ENCODE results near the gene CARNS1. TPM values are rescaled to one million over a fixed set of nuclear protein-coding genes. Genes with fewer than 3 reads are reported as not detected.

Gene CARNS1
- total and polyA plus RNA-seq, 3 donors from 2014 or later = 0.74 to 1.6 (median 1.3) TPM

- WGBS, 2 donors = 66 to 79% methylated on average over 14 to 23 of the region's 25 CpGs
- peaks cover 28% of the 10 kb centered on the region for H3K4me1 ChIP-seq
Observed at GRCh38 chr11:67366961-67367760, 48.3 kb upstream of the CARNS1 start.

GRCh38 chr11:67367761-67368227 is 47.7 kb upstream of the CARNS1 start:
- WGBS, 2 donors = 79 to 84% methylated on average over 6 to 7 of the region's 7 CpGs
- Histone ChIP-seq H3K36me3 (ENCODE audit: low read depth, missing control alignments) (no peaks in the 10 kb centered on the region), H3K9me3 (no peaks in the 10 kb centered on the region), H3K4me1 (peaks cover 28% of the 10 kb centered on the region), H3K4me3 (no peak overlapping the region), H3K27ac (no peak overlapping the region), H3K27me3 (no peaks in the 10 kb centered on the region)
- intact Hi-C loops (cut with DNase I; ENCODE audit: low total_unique reads) = no loop called here
- no peak for DNase-seq
- TF ChIP-seq POLR2A (IDR thresholded peaks at IDR 0.05) = no peak
- no peak for TF ChIP-seq CTCF (IDR thresholded peaks at IDR 0.05)

More at GRCh38 chr11:67366961-67367760, 48.3 kb upstream of the CARNS1 start:
- Histone ChIP-seq H3K9me3 (no peaks in the 10 kb centered on the region), H3K36me3 (ENCODE audit: low read depth, missing control alignments) (no peaks in the 10 kb centered on the region), H3K27ac (peak overlapping the region in 1 of 2 donors; percentile 25), H3K4me3 (no peak overlapping the region), H3K27me3 (no peaks in the 10 kb centered on the region)
- no peak for DNase-seq
- TF ChIP-seq CTCF (IDR thresholded peaks at IDR 0.05) (no peak), POLR2A (IDR thresholded peaks at IDR 0.05) (no peak)
- intact Hi-C loops (cut with DNase I; ENCODE audit: low total_unique reads) = no loop called here

GRCh38 chr11:67368621-67369020 is 46.9 kb upstream of the CARNS1 start:
- 91 to 92% methylated on average over 3 of the region's 3 CpGs for WGBS, 2 donors
- no peak for DNase-seq
- H3K36me3 ChIP-seq (ENCODE audit: low read depth, missing control alignments) = no peaks in the 10 kb centered on the region
- peaks cover 30% of the 10 kb centered on the region for H3K4me1 ChIP-seq
- TF ChIP-seq POLR2A (IDR thresholded peaks at IDR 0.05) (no peak), CTCF (IDR thresholded peaks at IDR 0.05) (no peak)
- H3K9me3 ChIP-seq = no peaks in the 10 kb centered on the region
- H3K27me3 ChIP-seq = no peaks in the 10 kb centered on the region
- no peak overlapping the region for H3K4me3 ChIP-seq
- H3K27ac ChIP-seq = no peak overlapping the region
- intact Hi-C loops (cut with DNase I; ENCODE audit: low total_unique reads) = no loop called here

- WGBS, 2 donors = 84 to 88% methylated on average over 8 of the region's 8 CpGs
- Histone ChIP-seq H3K4me3 (no peak overlapping the region), H3K4me1 (peaks cover 36% of the 10 kb centered on the region), H3K36me3 (ENCODE audit: low read depth, missing control alignments) (no peaks in the 10 kb centered on the region), H3K9me3 (no peaks in the 10 kb centered on the region), H3K27me3 (no peaks in the 10 kb centered on the region), H3K27ac (peak overlapping the region in 1 of 2 donors; percentile 18)
- DNase-seq = no peak
- intact Hi-C loops (cut with DNase I; ENCODE audit: low total_unique reads) = no loop called here
- TF ChIP-seq CTCF (IDR thresholded peaks at IDR 0.05) (no peak), POLR2A (IDR thresholded peaks at IDR 0.05) (no peak)
Observed at GRCh38 chr11:67369275-67369674, 46.2 kb upstream of the CARNS1 start.

Data from testis (tissue), 3 donors.